ENCODE data around the gene SMIM38.

DNA sequence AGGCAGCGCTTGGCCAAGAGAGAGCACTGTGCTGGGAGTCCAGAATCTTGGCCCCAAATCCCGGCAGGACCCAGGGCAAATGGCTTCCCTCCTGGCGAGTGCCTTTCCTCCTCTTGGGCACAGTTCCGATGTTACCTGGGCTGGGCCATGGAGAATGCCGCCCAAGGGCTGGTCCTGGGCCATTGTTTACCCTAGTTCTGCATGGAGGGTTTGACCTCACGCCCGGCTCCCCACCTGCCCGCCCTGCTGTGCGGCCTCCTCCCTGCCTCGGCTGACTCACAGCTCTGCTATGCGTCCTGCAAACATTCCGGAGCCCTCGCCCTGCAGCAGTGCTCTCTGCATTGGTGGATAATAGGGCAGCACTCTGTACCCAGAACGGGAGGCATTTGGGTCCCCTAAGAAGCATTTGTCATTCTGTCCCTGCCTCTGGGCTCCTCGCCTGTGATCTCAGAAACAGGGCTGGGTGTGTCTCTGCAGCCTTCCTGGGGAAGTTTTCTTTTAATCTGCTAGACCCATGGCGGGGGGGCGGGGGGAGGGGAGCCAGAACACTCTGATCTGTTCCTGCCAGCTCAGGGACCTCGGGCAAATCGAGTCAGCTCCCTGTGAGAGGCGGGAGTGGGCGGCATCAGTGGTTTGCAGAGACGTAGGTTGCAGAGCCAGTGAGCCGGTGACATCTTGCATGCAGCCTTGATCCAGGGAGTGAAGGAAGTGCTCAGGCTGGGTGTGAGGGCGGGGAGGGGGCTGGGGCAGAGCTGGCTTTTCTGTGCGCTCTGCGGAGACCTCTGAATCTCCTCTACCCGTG is 32.9 kb upstream of the SMIM38 start:
- TF ChIP-seq FOXP2 (optimal IDR thresholded peaks at IDR 0.05; ENCODE audit: borderline replicate concordance, extremely low read depth, extremely low read length, insufficient read depth): peak; percentile 58
- TF ChIP-seq TAF1 (IDR thresholded peaks at IDR 0.05; ENCODE audit: borderline replicate concordance, insufficient read depth, low read length): no peak
- no peak for TF ChIP-seq POLR2AphosphoS5 (IDR thresholded peaks at IDR 0.05; ENCODE audit: low read depth, low read length)

All from PFSK-1 (cell line).